ENCODE results near the gene CDC20B. TPM values are rescaled to one million over a fixed set of nuclear protein-coding genes. Genes with fewer than 3 reads are reported as not detected.
"Not testable (repeated sequence)": the region's sequence is repeated elsewhere in the genome, so short reads cannot be mapped to it uniquely, and the experiment has no call there.

Gene CDC20B
- total RNA-seq, 2 experiments from 2014 or later: 0.08 to 0.21 TPM

DNA sequence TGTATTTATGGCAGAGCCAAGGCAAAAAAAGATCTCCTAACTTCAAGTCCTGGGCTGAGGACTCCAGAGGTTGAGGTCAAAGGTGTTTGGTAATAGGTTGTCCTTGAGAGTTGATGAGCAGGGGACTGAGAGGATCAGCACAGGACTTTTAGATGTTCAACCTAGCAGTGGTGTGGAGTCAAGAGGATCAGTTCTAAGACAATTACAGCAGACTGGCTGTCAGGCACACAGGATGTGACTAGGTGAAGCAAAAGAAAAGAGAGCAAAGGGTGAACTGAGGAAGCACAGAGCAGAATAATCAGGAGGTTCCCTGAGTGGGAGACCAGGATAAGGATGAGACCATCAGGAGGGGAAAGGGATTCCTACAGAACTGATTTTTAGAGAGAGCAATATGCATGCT lies 59.6 kb downstream of the CDC20B start:
- ChIA-PET POLR2A (no interaction called here), CTCF (no interaction called here)

GRCh38 chr5:55110217-55110616 lies 62.8 kb downstream of the CDC20B start:
- CTCF ChIA-PET: no interaction called here
- POLR2A ChIA-PET: no interaction called here

GRCh38 chr5:55108661-55109060 lies 64.3 kb downstream of the CDC20B start:
- ChIA-PET POLR2A (no interaction called here), CTCF (interaction anchor here (0.6 to 1.0 kb wide), 3 partner anchors 38 to 449 kb away, joined by 3 to 5 read pairs (median 3); no protein-coding TSS in a partner anchor)

DNA sequence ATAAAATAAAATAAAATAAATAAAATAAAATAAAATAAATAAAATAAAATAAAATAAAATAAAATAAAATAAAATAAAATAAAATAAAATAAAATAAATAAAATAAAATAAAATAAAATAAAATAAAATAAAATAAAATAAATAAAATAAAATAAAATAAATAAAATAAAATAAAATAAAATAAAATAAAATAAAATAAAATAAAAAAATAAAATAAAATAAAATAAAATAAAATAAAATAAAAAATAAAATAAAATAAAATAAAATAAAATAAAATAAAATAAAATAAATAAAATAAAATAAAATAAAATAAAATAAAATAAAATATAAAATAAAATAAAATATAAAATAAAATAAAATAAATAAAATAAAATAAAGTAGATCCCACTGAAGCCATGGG lies 67.0 kb downstream of the CDC20B start:
- CTCF ChIA-PET: interaction anchor here (1.0 kb wide), 1 partner anchor 11 kb away, joined by 3 read pairs; no protein-coding TSS in a partner anchor
- POLR2A ChIA-PET: not testable (repeated sequence)

DNA sequence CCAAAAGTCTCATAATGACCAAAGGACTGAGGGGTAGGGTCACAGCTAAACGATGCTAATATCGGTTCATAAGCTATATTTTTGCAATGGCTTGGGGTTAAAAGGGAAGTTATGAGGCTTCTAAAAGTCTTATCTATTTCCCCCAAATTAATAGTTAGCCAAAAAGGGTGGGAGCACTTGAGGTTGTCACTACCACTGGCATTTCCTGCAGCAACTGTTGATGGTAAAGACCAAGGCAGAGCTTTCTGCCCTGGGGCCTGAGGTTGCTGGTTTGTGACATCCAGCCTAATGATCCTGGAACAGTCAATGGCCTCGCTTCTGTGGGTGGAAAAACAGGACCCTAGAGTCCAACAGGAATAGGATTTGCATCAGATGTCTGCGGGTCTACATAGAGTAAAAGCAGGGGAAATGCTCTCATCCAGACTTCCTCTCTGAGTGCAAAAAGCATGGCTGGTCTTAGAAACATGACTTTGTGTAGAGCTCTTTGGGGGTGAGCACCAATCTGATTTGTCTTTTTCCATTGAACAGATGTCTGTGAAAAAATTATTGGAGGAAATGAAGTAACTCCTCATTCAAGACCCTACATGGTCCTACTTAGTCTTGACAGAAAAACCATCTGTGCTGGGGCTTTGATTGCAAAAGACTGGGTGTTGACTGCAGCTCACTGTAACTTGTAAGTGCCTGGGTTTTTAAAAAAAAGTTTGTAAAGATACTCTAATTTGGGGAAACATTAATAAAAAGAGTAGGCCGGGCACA lies 67.9 kb downstream of the CDC20B start:
- CTCF ChIA-PET: no interaction called here

DNA sequence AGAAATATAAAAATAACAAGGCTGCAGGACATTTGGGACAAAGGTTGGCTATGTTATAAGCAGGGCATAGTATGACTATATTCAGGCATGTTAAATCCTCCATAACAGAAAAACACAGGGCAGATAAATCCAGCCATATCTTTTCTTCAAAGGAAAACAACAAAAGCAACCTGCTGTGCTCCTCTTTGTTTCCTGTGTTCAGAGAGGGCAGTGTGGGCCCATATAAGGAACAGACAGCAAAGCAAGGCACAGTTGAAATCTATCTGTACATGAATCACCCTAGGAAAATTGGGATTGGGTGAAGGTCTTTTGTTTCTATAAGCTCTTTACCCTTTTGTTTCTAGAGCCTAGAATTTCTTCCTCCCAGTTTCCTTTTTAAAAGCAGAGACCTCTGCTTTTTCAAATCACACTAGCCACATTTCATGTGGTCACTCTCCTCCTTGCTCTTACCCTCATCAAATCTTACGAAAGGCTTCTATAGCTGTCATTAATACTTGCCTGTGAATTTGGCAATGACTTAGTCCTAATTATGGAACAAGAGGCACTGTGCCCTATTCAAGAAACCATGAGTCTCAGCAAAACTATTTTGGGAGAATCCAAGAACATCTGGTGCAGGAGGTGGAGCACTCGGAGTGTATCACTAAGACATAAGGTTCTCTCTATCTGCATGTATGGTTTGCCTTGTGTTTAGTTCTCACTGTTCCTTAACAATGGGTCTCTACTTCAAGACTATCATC lies 68.8 kb downstream of the CDC20B start:
- POLR2A ChIA-PET: interaction anchor here (0.5 kb wide), 1 partner anchor 127 kb away, joined by 3 read pairs; no protein-coding TSS in a partner anchor
- CTCF ChIA-PET: interaction anchor here (0.7 kb wide), 1 partner anchor 108 kb away, joined by 3 read pairs; no protein-coding TSS in a partner anchor

More for the DNA sequence above, 67.9 kb downstream of the CDC20B start:
- POLR2A ChIA-PET: interaction anchor here (0.5 kb wide), 1 partner anchor 126 kb away, joined by 3 read pairs; no protein-coding TSS in a partner anchor

GRCh38 chr5:55102348-55102747 lies 70.6 kb downstream of the CDC20B start, which contains the start of gene GZMA:
Gene GZMA (plus strand): TSS chr5:55102646. CDS start chr5:55102683, 37 bp downstream.
- ChIA-PET POLR2A (interaction anchor here (0.6 kb wide), 1 partner anchor 357 kb away, joined by 9 read pairs; no protein-coding TSS in a partner anchor), CTCF (no interaction called here)

DNA sequence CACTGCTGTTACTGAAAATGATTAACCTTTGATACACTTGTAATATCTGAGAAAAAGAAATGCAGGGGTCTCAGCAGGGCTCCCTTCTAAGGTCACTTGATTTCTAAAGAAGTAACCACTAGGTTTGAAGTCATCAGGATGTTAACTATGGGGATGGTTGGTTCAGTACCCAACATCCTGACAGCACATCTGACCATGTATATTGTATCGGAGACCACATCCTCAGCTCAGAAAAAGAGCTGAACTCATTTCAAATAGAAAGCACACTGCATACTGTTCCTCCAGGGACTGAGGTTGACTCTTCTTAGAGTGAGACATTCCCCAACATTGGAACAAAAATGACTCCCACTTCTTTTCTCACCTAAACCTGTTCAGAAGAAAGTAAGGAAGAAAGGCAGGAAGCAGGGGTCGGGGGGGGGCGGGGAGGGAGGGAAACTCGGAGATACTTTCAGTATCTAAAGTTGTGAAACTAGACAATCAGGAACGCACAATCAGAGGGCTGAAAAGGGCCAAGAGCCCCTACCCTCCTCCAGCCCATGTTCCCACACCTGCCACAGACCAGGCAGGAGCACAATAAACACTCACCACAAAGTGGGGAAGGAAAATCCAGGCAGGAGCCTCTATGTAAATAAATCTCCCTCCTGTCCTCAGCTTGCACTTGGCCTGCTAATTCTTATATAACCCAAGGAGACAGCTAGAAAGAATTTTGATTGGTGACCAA lies 71.3 kb downstream of the CDC20B start:
- ChIA-PET POLR2A (interaction anchor here (0.6 kb wide), 1 partner anchor 357 kb away, joined by 9 read pairs; no protein-coding TSS in a partner anchor), CTCF (no interaction called here)

GRCh38 chr5:55101148-55101547 lies 71.8 kb downstream of the CDC20B start:
- CTCF ChIA-PET, POLR2A ChIA-PET: not testable (repeated sequence)

DNA sequence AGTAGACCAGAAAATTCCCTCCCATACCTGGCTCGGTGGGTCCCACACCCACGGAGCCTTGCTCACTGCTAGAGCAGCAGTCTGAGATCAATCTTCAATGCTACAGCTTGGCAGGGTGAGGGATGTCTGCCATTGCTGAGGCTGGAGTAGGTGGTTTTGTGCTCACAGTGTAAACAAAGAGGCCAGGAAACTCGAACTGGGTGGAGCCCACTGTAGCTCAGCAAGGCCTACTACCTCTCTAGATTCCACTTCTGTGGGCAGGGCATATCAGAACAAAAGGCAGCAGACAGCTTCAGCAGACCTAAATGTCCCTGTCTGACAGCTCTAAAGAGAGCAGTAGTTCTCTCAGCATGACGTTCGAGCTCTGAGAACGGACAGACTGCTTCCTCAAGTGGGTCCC lies 76.1 kb downstream of the CDC20B start:
- ChIA-PET CTCF (interaction anchor here (1.0 kb wide), 1 partner anchor 137 kb away, joined by 3 read pairs; no protein-coding TSS in a partner anchor), POLR2A (no interaction called here)

DNA sequence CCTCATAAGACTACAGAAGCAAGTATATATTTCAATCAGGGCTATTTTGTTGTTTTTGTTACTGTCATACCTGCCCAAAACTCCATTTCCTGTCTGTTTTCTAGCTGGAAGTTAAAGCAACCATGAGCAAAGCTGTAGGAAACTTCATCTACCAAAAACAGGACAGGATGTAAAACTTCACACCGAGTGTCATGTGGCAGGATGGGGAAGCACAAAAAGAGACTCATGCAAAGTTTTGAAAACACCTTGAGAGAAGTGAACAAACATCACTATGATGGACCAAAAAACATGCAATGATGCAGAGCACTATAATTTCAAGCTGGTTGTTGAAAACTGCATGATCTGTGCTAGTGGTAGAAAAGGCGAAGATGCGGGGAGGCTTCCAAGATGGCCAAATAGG lies 76.8 kb downstream of the CDC20B start:
- POLR2A ChIA-PET: no interaction called here
- CTCF ChIA-PET: interaction anchor here (1.0 kb wide), 1 partner anchor 136 kb away, joined by 3 read pairs; no protein-coding TSS in a partner anchor

DNA sequence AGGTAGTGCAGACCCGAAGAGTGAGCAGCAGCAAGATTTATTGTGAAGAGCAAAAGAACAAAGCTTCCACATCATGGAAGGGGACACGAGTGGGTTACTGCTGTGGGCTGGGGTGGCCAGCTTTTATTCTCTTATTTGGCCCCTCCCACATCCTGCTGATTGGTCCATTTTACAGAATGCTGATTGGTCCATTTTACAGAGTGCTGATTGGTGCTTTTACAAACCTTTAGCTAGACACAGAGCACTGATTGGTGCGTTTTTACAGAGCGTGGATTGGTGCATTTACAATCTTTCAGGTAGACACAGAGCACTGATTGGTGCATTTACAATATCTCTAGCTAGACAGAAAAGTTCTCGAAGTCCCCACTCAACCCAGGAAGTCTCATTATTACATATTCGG lies 82.0 kb downstream of the CDC20B start:
- POLR2A ChIA-PET, CTCF ChIA-PET: not testable (repeated sequence)

GRCh38 chr5:55089301-55089700 lies 83.7 kb downstream of the CDC20B start:
- CTCF ChIA-PET, POLR2A ChIA-PET: not testable (repeated sequence)

GRCh38 chr5:55081541-55081940 lies 91.4 kb downstream of the CDC20B start:
- ChIA-PET POLR2A (no interaction called here), CTCF (interaction anchor here (0.6 to 1.0 kb wide), 3 partner anchors 14 to 337 kb away, joined by 3 to 5 read pairs (median 4); no protein-coding TSS in a partner anchor)

DNA sequence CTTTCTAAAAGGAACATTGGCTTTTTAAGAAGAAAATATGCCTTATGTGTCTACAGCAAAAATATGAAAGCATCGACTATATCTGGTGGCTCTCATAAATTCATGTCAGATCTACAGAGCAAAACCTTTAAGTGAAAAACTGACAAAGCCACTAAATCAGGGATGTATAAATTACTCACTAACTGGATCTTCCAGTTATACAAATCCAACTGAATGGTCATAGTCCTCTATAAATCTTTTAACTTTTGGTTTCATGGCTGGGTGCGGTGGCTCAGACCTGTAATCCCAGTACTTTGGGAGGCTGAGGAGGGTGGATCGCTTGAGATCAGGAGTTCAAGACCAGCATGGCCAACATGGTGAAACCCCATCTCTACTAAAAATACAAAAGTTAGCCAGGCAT lies 99.8 kb downstream of the CDC20B start:
- CTCF ChIA-PET: interaction anchor here (0.7 kb wide), 1 partner anchor 187 kb away, joined by 3 read pairs; no protein-coding TSS in a partner anchor
- POLR2A ChIA-PET: interaction anchor here (0.7 kb wide), 1 partner anchor 48 kb away, joined by 3 read pairs; no protein-coding TSS in a partner anchor

GRCh38 chr5:55072666-55073065 lies 100.3 kb downstream of the CDC20B start:
- ChIA-PET POLR2A (no interaction called here), CTCF (interaction anchor here (1.8 kb wide), 1 partner anchor 35 kb away, joined by 5 read pairs; no protein-coding TSS in a partner anchor)

DNA sequence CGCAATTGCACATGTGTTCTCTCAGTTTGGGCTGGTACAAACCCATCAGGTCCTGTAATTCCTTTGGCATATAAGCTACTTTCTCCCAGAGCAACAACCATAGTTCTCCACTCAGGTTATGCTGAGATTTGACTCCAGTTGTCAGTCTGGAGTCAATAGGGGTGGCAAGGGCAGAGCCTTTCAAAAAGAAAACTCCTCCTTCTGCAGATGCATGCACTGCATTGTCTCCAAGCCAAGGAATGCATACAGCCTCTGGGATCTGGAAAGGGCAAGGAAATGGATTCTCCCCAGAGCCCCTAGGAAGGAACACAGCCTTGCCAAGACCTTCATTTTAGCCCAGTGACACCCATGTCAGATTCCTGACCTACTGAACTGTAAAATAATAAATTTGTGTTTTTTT lies 101.6 kb downstream of the CDC20B start:
- CTCF ChIA-PET: interaction anchor here (1.8 kb wide), 1 partner anchor 34 kb away, joined by 5 read pairs; no protein-coding TSS in a partner anchor
- POLR2A ChIA-PET: interaction anchor here (0.6 kb wide), 1 partner anchor 27 kb away, joined by 3 read pairs; no protein-coding TSS in a partner anchor

- CTCF ChIA-PET: interaction anchor here (0.7 to 1.8 kb wide), 2 partner anchors 9 to 33 kb away, joined by 3 to 5 read pairs; no protein-coding TSS in a partner anchor
- POLR2A ChIA-PET: interaction anchor here (0.6 kb wide), 1 partner anchor 27 kb away, joined by 3 read pairs; no protein-coding TSS in a partner anchor
Measured at GRCh38 chr5:55070968-55071367, 102.0 kb downstream of the CDC20B start.

DNA sequence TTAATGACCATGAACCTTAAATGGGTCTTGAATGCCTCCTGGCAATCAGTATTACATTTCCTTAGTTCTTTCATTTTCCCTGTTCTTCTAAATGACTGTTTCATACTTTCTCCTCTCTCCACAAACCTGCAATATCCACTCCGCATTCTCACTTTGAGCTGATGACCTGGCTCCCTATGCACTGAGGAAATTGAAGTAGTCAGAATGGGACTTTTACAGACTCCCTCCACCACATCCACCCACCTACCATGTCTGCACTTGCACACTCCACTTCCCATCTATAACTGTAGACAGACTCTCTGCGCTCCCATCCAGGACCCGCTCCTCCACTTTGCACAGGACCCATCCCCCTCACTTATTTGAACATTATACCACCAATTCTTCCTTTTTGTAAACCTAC lies 106.7 kb downstream of the CDC20B start:
- ChIA-PET CTCF (no interaction called here), POLR2A (no interaction called here)
